DMS53 treated with DMSO at 0.1 percent for 48 hours (cell line): ENCODE measurements around the gene TJP3.
"Not testable (repeated sequence)": the region's sequence is repeated elsewhere in the genome, so short reads cannot be mapped to it uniquely, and the experiment has no call there.

Experiments used
- DNase-seq: peaks from one replicate; lab custom pipeline; 2025; ENCODE audit not compliant: unreplicated experiment; lab: John Stamatoyannopoulos, UW

Gene TJP3

GRCh38 chr19:3740431-3740830 lies 32.2 kb downstream of the TJP3 start:
- no peak for DNase-seq

GRCh38 chr19:3743486-3743885 lies 35.3 kb downstream of the TJP3 start:
- no peak for DNase-seq

DNA sequence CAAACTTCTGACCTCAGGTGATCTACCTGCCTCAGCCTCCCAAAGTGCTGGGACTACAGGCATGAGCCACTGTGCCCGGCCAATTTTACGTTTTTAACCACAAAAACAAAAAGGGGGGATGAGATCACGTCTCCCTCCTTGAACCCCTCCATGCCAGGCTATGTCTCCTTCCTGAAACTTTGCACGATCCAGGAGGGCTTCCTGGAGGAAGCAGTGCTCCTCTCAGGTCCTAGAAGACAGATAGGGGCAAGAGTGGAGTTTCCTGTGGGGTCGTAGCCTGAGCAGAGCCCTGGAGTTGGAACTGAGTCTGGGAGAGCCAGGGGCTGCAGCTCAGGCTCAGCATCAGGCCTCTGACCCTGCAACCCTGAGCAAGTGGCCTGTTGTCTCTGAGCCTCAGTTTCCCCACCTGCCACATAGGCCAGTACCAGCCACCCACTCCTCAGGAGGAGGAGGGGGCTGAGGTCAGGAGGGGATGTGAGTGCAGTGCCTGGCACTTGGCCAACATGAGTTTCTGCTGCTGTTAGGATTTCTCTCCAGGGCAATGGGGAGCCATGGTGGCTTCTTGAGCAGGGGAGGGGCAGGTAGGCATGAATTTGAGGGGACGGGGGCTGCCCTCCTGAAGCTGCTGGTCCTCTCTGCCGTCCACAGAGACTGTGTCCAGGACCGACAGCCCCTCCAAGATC lies 37.3 kb downstream of the TJP3 start:
- no peak for DNase-seq

- DNase-seq: no peak
These were observed 38.3 kb downstream of the TJP3 start for GRCh38 chr19:3746371-3747056.

DNA sequence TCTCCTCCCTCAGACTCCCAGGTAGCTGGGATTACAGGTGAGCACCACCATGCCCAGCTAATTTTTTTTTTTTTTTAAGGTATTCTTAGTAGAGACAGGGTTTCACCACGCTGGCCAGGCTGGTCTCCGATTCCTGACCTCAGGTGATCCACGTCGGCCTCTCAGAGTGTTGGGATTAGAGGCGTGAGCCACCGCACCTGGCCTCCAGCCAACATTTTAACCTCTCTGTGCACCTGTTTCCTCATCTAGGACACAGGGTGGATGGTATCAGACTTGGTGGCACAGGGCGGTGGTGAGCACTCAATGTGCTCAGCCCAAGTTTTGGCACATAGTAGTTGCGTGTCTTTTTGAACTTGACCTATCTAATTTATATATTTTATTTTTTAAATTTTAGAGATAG lies 40.8 kb downstream of the TJP3 start:
- DNase-seq: no peak

DNA sequence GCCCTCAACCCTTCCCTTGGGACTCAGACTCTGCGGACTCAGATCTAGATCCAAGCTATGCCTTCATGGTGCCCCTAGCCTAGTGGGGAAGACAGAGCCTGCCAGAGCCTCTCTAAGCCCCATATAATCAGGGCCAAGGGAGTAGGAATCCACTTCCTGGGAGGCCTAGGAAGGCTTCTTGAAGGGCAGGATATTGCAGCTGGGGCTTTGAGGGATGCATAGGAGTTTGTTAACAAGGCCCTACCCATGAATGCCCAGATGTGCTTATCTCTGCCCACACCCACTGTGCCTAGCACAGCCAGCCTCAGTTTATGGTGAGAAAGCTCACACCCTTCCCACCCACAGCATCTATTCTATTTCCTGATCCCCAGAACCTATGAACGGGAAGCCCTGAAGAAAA lies 42.0 kb downstream of the TJP3 start:
- DNase-seq: no peak

GRCh38 chr19:3751236-3751635 lies 43.1 kb downstream of the TJP3 start:
- DNase-seq: no peak

- no peak for DNase-seq
These were observed 44.3 kb downstream of the TJP3 start for GRCh38 chr19:3752492-3752891.

DNA sequence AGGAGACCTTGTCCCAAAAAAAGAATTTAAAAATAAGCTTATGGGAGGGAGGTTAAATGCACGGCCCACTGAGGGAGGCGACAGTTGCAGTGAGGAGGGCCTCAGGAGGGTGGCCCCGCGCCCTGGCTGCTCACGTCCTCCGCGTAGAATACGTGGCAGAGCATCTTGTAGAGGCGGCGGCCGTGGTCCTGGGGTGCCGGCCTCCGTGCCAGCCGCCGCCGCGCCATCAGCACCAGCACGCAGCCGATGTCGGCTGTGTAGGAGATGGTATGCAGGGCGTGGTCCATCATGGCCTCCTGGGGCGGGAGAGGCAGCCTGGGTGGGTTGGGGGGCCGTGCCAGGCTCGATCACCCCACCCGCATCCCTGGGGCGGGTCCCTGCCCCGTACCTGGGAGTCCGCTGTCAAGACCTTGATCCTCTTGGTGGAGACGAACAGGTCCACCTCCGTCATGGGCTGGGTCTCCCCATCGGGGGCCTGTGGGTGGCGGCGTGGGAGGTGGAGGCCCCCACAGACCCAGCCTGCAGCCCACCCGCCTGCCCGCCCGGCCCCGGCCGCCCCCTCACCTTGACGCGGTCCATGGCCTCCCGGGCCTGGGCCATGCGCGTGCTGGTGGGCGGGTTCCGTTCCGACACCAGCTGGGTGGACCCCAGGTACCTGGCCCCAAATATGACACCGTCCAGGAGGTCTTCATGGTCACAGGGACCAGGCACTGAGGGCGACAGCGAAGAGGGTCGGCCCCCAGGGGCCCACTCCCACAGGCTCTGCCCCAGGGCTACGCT lies 45.6 kb downstream of the TJP3 start:
- no peak for DNase-seq

DNA sequence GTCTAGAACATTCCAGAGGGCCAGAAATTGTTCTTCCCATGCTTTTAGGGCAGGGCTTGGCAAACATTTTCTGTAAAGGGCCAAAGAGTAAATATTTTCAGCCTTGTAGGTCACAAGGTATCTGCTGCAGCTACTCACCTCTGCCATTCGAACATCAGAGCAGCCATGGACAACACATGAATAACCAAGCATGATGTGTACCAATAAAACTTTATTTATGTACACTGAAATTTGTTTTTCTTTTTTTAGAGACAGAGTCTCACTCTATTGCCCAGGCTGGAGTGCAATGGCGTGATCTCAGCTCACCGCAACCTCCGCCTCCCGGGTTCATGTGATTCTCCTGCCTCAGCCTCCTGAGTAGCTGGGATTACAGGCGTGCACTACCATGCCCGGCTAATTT lies 49.5 kb downstream of the TJP3 start:
- DNase-seq: not testable (repeated sequence)

GRCh38 chr19:3758297-3758696 lies 50.1 kb downstream of the TJP3 start:
- not testable (repeated sequence) for DNase-seq

DNA sequence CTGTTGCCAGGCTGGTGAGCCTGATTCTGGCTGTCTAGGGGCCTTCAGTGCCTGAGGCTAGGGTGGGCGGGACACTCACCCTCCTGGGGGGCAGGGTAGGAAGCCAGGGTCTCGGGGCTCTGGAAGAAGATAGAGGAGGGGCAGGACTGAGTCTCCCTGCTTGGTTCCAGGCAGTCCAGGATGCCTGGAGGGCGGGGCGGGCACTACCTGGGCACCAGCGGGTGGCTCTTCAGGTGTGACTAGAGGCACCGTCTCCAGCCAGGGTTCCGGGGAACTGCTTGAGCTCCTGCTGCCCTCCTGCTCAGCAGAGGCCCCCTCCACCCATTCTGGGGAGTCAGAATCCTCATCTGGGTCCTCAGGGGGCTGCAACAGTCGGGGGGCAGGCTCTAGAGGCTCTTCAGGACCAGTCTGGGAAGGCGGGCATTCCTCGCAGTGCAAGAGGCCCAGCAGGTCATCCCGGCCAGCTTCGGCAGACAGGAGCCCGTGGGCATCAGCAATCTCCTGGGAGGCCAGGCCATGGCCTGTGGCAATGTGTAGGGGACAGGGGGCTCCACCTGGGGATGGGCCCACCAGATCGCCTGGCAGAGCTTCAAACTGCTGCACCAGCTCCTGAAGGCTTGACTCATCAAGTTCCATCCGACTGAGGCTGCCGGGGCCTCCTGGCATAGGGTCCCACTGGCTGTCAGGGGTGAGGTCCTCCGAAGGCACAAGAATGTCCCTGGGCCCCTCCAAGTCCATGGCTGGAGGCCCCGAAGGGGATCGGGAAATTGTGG lies 51.5 kb downstream of the TJP3 start:
- no peak for DNase-seq

GRCh38 chr19:3760871-3761361 lies 52.7 kb downstream of the TJP3 start:
- DNase-seq: no peak

DNA sequence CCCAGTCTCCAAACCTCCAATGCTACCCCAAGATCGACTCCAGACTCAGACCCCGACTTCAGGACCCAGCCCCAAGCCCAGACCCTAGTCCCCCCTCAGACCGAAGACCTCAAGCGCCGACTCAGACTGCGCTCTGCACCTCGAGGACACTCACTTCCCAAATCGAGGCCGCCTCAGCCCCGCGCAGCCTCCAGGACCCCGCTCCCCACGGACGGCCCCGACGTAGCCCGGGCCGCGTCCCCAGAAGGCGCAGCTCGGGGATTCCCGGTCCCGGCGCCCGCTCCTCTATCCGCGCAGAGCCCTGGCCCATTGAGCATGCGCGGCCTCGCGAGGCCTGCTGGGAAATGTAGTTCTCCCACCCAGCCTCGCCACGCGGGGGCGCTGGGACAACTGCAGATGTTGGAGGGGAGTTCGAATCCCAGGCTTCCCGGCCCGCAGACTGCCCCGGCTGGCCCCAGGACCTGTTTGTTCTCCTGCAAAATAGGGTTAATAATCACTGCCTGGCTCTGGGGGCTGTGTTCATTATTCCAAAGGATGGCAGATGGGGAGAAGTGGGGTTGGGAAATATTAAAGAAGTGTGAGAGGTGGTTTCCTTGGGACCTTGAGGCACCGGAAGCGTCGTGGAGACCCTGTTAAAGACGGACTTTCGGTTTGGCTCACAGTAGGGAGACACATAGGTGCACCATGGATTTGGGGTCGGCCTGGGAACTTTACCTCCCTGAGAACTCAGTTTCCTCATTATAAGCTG lies 53.4 kb downstream of the TJP3 start, which contains the start of gene APBA3:
TSS of gene APBA3 (minus strand) at position 311 of the 748 bp plus-strand sequence. CDS start 1,428 bp downstream, outside the sequence.
- peak; percentile 61 for DNase-seq

DNA sequence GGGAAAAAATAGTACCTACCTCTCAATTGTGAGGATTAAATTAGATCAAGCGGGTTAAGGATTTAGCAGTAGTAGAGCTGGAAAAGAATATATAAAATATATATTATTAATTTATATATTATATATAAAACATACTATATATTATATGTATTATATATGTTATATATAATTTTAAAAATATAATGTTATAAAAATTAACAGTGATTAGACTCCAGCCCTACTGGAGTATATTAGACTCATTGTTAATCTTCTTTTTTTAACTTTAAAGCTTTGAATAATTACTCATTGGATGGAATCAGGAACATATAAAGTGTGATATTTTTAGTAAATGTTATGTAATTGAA lies 53.9 kb downstream of the TJP3 start:
- no peak for DNase-seq

DNA sequence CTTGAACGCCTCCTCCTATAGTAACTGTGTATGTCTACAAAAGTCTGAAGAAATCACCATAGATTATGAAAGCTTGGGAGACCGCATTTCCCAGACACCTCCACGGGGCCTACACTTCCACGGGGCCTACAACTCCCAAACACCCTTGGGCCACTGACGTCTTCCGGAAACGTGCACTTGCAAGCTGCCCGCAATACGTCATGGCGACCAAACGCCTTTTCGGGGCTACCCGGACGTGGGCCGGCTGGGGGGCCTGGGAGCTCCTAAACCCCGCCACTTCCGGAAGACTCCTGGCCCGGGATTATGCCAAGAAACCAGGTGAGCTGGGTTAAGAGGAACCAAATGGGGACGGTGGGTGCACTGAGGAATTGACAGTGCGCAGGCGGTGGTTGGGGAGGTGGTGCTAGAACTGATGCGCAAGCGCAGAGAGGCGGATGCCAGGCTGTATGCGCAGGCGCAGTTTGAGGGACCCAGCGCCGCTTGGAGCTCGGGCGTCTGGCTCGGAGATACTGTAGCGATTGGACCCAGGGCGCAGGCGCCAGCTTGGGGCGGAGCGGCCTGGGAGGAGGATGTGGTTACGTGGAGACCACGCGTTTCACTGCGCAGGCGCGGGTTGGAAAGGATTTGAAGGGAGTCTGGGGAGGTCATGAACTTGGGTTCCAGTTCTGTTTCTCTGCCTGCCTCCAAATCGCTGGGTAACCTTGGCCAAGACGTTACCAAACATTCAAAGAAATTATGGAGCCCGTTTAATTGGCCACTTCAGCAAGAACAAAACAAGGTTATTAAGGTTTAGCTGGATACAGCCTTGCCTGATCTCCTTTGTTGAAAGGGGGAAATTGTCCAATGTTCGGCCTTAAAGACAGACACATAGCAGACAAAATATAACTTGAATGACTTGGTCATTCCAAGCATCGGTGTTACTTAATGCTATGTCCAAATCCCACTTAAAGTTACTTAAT lies 54.6 kb downstream of the TJP3 start, which contains the start of gene MRPL54:
TSS of gene MRPL54 (plus strand) at position 182 of the 959 bp plus-strand sequence. CDS start at position 201, 19 bp downstream.
- DNase-seq: peak; percentile 90

DNA sequence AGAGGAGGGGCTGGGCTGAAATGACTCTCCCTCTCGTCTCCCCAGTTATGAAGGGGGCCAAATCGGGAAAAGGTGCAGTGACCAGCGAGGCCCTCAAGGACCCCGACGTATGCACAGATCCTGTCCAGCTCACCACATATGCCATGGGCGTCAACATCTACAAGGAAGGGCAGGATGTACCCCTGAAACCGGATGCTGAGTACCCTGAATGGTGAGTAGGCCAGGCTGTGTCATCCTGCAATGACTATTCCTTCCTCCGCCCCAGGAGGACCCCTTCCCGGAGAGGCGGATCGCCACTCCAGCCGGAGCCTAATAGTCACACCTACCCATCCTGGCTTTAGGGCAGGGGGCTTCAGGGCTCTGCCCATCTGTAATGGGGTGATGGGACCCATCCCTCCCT lies 56.9 kb downstream of the TJP3 start:
- DNase-seq: no peak

DNA sequence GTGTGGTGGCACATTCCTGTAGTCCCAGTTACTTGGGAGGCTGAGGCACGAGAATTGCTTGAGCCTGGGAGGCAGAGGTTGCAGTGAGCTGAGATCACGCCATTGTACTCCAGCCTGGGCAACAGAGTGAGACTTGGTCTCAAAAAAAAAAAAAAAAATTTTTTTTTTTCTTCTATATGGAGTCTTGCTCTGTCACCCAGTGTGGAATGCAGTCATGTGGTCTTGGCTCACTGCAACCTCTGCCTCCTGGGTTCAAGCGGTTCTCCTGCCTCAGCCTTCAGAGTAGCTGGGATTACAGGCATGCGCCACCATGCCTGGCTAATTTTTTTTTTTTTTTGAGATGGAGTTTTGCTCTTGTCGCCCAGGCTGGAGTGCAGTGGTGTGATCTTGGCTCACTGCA lies 57.6 kb downstream of the TJP3 start:
- DNase-seq: not testable (repeated sequence)

GRCh38 chr19:3766520-3766919 lies 58.3 kb downstream of the TJP3 start:
- no peak for DNase-seq
